Measurements from ENCODE around the gene PHACTR1. TPM values are rescaled to one million over a fixed set of nuclear protein-coding genes. Genes with fewer than 3 reads are reported as not detected.

Gene PHACTR1
- total and polyA plus RNA-seq, 9 of the 15 experiments (the other 6 are each of a cell fraction or from before 2014, with no cell fraction given), result 11.5 to 32.6 (median 22.0) TPM

GRCh38 chr6:13203145-13203544 lies 486.6 kb downstream of the PHACTR1 start:
- Histone ChIP-seq H3K4me1 (replicated peaks in 1 of 2; ENCODE audit: control insufficient read depth in 2 of 2, insufficient read depth in 2 of 2, low read length in 2 of 2) (peaks cover 3 to 15% of the 10 kb centered on the region in 2 experiments; a peak in 3 of 5 replicates), H3K9me3 (replicated peaks; ENCODE audit: control insufficient read depth, insufficient read depth, low read depth, low read length) (no peaks in the 10 kb centered on the region), H3K79me2 (ENCODE audit: control insufficient read depth, insufficient read depth, low read length) (no peaks in the 10 kb centered on the region), H4K20me1 (replicated peaks; ENCODE audit: control insufficient read depth, insufficient read depth, low read length) (no peaks in the 10 kb centered on the region), H3K36me3 (ENCODE audit: control insufficient read depth, insufficient read depth, low read length) (no peaks in the 10 kb centered on the region), H3K9ac (ENCODE audit: insufficient read depth in 1 of 2, low read depth in 2 of 2, low read length in 2 of 2) (no peak overlapping the region), H3K4me3 (no peak overlapping the region), H3K4me2 (ENCODE audit: insufficient read depth, low read length) (no peak overlapping the region; the same call in none of the 2 replicates), H3K9me1 (ENCODE audit: control insufficient read depth, insufficient read depth, low read length) (no peaks in the 10 kb centered on the region), H3K27me3 (ENCODE audit: control insufficient read depth in 2 of 2, insufficient read depth in 2 of 2, low read length in 2 of 2) (peaks cover 31 to 53% of the 10 kb centered on the region in 2 experiments), H3K27ac (ENCODE audit: extremely low read depth, low read depth, low read length) (no peak overlapping the region), H2AFZ (ENCODE audit: low read depth, low read length) (no peak overlapping the region)
- CTCF ChIA-PET (ENCODE audit: low intra/inter-chr PET ratio), result no interaction called here
- intact Hi-C loops (cut with micrococcal nuclease) (no loop called here), in situ Hi-C loops (cut with MboI) (no loop called here)
- FAIRE-seq (no peak), ATAC-seq (peak; percentile 40), DNase-seq (ENCODE audit: extremely low read depth in 1 of 4, low spot score in 3 of 4) (no peak)
- 0% methylated on average over 4 of the region's 4 CpGs for WGBS (ENCODE audit: insufficient coverage, low coverage, missing lambda C conversion rate)
- no TSS peak for BruUV-seq (replicated peaks)
- POLR2A ChIA-PET, result interaction anchor here (0.6 kb wide), 1 partner anchor 47 kb away, joined by 3 read pairs; no protein-coding TSS in a partner anchor
- TF ChIP-seq XRCC3 (IDR thresholded peaks at IDR 0.05), result no peak
- TF ChIP-seq MECOM (CRISPR knock-in tag; IDR thresholded peaks at IDR 0.05), result 0 out of 2 replicates have a peak, but pooled peaks have one; percentile 15
- no peak for TF ChIP-seq MCM5 (IDR thresholded peaks at IDR 0.05; ENCODE audit: low read depth)
- no peak for TF ChIP-seq CREB1 (IDR thresholded peaks at IDR 0.05)
- no peak for TF ChIP-seq CREB1 (CRISPR knock-in tag; IDR thresholded peaks at IDR 0.05)
- TF ChIP-seq SLC30A9 (CRISPR knock-in tag; IDR thresholded peaks at IDR 0.05), result no peak
- TF ChIP-seq CBFA2T3 (IDR thresholded peaks at IDR 0.05), result no peak
- TF ChIP-seq CREM (IDR thresholded peaks at IDR 0.05; ENCODE audit: low read depth), result 0 out of 2 replicates have a peak, but pooled peaks have one; percentile 9
- peak; percentile 96 for TF ChIP-seq MEIS2 (IDR thresholded peaks at IDR 0.05; ENCODE audit: partially characterized antibody)
- TF ChIP-seq SAFB2 (IDR thresholded peaks at IDR 0.05; ENCODE audit: borderline replicate concordance, low read depth, low read length, severe bottlenecking), result no peak
- TF ChIP-seq FOXA3 (CRISPR knock-in tag; conservative IDR thresholded peaks at IDR 0.05 in 1 of 2, IDR thresholded peaks at IDR 0.05 in 1 of 2), result peak; percentile 70 to 96; a peak in 3 of 4 replicates
- TF ChIP-seq RCOR1 (IDR thresholded peaks at IDR 0.05; ENCODE audit: borderline replicate concordance in 1 of 2, low read depth in 2 of 2, low read length in 2 of 2), result peak in 1 of 2 experiments; percentile 59; a peak in 1 of 4 replicates
- no peak for TF ChIP-seq IRF1 (CRISPR knock-in tag; IDR thresholded peaks at IDR 0.05; ENCODE audit: borderline replicate concordance)
- TF ChIP-seq ETV1 (tag; conservative IDR thresholded peaks at IDR 0.05; ENCODE audit: low read depth), result peak; percentile 75
- no peak for TF ChIP-seq PYGO2 (tag; IDR thresholded peaks at IDR 0.05)
- TF ChIP-seq EP300 (IDR thresholded peaks at IDR 0.05; ENCODE audit: low read length), result 0 out of 2 replicates have a peak, but pooled peaks have one; percentile 56
- TF ChIP-seq CTBP1 (IDR thresholded peaks at IDR 0.05; ENCODE audit: borderline replicate concordance), result peak; percentile 98
- TF ChIP-seq CBFB (CRISPR knock-in tag; IDR thresholded peaks at IDR 0.05), result no peak
- peak; percentile 63 for TF ChIP-seq CEBPB (tag; IDR thresholded peaks at IDR 0.05)
- TF ChIP-seq TSC22D4 (tag; IDR thresholded peaks at IDR 0.05), result no peak
- peak; percentile 24; the same call in 1 of the 2 replicates for TF ChIP-seq CEBPG (CRISPR knock-in tag; IDR thresholded peaks at IDR 0.05)
- peak; percentile 65 to 95 for TF ChIP-seq CEBPG (tag; conservative IDR thresholded peaks at IDR 0.05 in 1 of 2, IDR thresholded peaks at IDR 0.05 in 1 of 2)
